ENCODE results near the gene OSMR.

OSMR gene

GRCh38 chr5:38871058-38871605 is 25.3 kb downstream of the OSMR start:
- ChIA-PET CTCF (interaction anchor here (1.1 to 1.2 kb wide), 2 partner anchors 51 to 347 kb away, joined by 3 to 5 read pairs; no protein-coding TSS in a partner anchor), POLR2A (no interaction called here)
- TF ChIP-seq IKZF3 (tag by site-specific recombination; IDR thresholded peaks at IDR 0.05) (no peak), ZSCAN23 (tag by site-specific recombination; IDR thresholded peaks at IDR 0.05) (no peak)
- H3K4me3 ChIP-seq (ENCODE audit: low read depth, low read length), result no peak overlapping the region
- H3K4me1 ChIP-seq (ENCODE audit: control insufficient read depth, insufficient read depth, low read length), result peaks cover 10% of the 10 kb centered on the region
- H3K36me3 ChIP-seq (ENCODE audit: control insufficient read depth in 2 of 2, insufficient read depth in 1 of 2, low read length in 2 of 2), result no peaks in the 10 kb centered on the region
- H3K9me3 ChIP-seq (ENCODE audit: control insufficient read depth, insufficient read depth, low read depth, low read length), result no peaks in the 10 kb centered on the region
- no peak overlapping the region for H3K27ac ChIP-seq (ENCODE audit: extremely low read depth, low read depth, low read length)

- POLR2A ChIA-PET, result interaction anchor here (1.0 to 1.1 kb wide), 2 partner anchors 25 to 41 kb away, joined by 4 to 7 read pairs; no protein-coding TSS in a partner anchor
- TF ChIP-seq ZNF335 (tag by site-specific recombination; conservative IDR thresholded peaks at IDR 0.05) (0 out of 2 replicates have a peak, but pooled peaks have one; percentile 14), PRDM10 (tag by site-specific recombination; IDR thresholded peaks at IDR 0.05) (peak; percentile 47; the same call in 1 of the 2 replicates), PRDM1 (tag by site-specific recombination; IDR thresholded peaks at IDR 0.05) (peak; percentile 61; the same call in 1 of the 2 replicates), HOXA7 (CRISPR knock-in tag; IDR thresholded peaks at IDR 0.05; ENCODE audit: borderline replicate concordance) (no peak), ZFP37 (tag by site-specific recombination; IDR thresholded peaks at IDR 0.05) (0 out of 2 replicates have a peak, but pooled peaks have one; percentile 34), OVOL3 (tag by site-specific recombination; IDR thresholded peaks at IDR 0.05) (no peak), ZNF366 (tag by site-specific recombination; conservative IDR thresholded peaks at IDR 0.05) (0 out of 2 replicates have a peak, but pooled peaks have one; percentile 39), ZNF629 (tag by site-specific recombination; IDR thresholded peaks at IDR 0.05) (peak; percentile 42; the same call in 1 of the 2 replicates), HIC1 (tag by site-specific recombination; IDR thresholded peaks at IDR 0.05) (0 out of 2 replicates have a peak, but pooled peaks have one; percentile 23), ZEB2 (tag by site-specific recombination; IDR thresholded peaks at IDR 0.05) (peak; percentile 27; the same call in 1 of the 2 replicates), SP3 (tag by site-specific recombination; IDR thresholded peaks at IDR 0.05) (no peak), OSR2 (tag by site-specific recombination; IDR thresholded peaks at IDR 0.05) (0 out of 2 replicates have a peak, but pooled peaks have one; percentile 11), REST (tag by site-specific recombination; IDR thresholded peaks at IDR 0.05) (peak; percentile 67), ZNF792 (tag by site-specific recombination; IDR thresholded peaks at IDR 0.05) (no peak), MEIS1 (CRISPR knock-in tag; IDR thresholded peaks at IDR 0.05; ENCODE audit: borderline replicate concordance) (peak; percentile 72), ZNF184 (tag by site-specific recombination; IDR thresholded peaks at IDR 0.05) (0 out of 2 replicates have a peak, but pooled peaks have one; percentile 17)
- CTCF ChIA-PET, result interaction anchor here (0.8 to 1.3 kb wide), 2 partner anchors 51 to 430 kb away, joined by 3 to 5 read pairs; no protein-coding TSS in a partner anchor
These were observed 26.2 kb downstream of the OSMR start for GRCh38 chr5:38871790-38872551.

More at GRCh38 chr5:38871790-38872551, 26.2 kb downstream of the OSMR start:
- no peak overlapping the region for H3K4me3 ChIP-seq (ENCODE audit: low read depth, low read length)
- peaks cover 10% of the 10 kb centered on the region for H3K4me1 ChIP-seq (ENCODE audit: control insufficient read depth, insufficient read depth, low read length)
- no peaks in the 10 kb centered on the region for H3K36me3 ChIP-seq (ENCODE audit: control insufficient read depth in 2 of 2, insufficient read depth in 1 of 2, low read length in 2 of 2)
- no peak overlapping the region for H3K27ac ChIP-seq (ENCODE audit: extremely low read depth, low read depth, low read length)
- H3K9me3 ChIP-seq (ENCODE audit: control insufficient read depth, insufficient read depth, low read depth, low read length), result no peaks in the 10 kb centered on the region

Data from HEK293 (cell line).